Karpas-422 (cell line): ENCODE data around the gene PAQR6. TPM values are rescaled to one million over a fixed set of nuclear protein-coding genes. Genes with fewer than 3 reads are reported as not detected.

ENCODE experiments used
- DNase-seq: peaks from one replicate; pipeline ENCODE4 v3.0.0-alpha.2; 2015
- H2AFZ ChIP-seq: fragments of 200-600 bp; sonication (generic); 2 replicates; pipeline ENCODE4 v1.6.1; 2014; ENCODE audit warnings: antibody characterized with exemption, low read length, mixed read lengths
- H3K27ac ChIP-seq: fragments of 200-600 bp; sonication (generic); 2 replicates; pipeline ENCODE4 v1.5.1; 2014; ENCODE audit warnings: mild to moderate bottlenecking, low read length, moderate library complexity
- H3K27me3 ChIP-seq: fragments of 200-600 bp; sonication (generic); 2 replicates; pipeline ENCODE4 v1.6.1; 2014; ENCODE audit warnings: low read length, mixed read lengths
- H3K36me3 ChIP-seq: fragments of 200-600 bp; sonication (generic); 2 replicates; pipeline ENCODE4 v1.6.1; 2014; ENCODE audit warnings: low read length, mixed read lengths; ENCODE audit not compliant: insufficient read depth
- H3K4me1 ChIP-seq: fragments of 200-600 bp; sonication (generic); 2 replicates; pipeline ENCODE4 v1.6.1; 2014; ENCODE audit warnings: mild to moderate bottlenecking, low read length, mixed read lengths
- H3K4me2 ChIP-seq: fragments of 200-600 bp; sonication (generic); 2 replicates; pipeline ENCODE4 v1.6.1; 2014; ENCODE audit warnings: low read length, low read depth, mild to moderate bottlenecking; ENCODE audit not compliant: poor library complexity, severe bottlenecking
- H3K4me3 ChIP-seq: fragments of 200-600 bp; sonication (generic); 2 replicates; pipeline ENCODE4 v1.5.1; 2014; ENCODE audit warnings: mild to moderate bottlenecking, antibody characterized with exemption, low read length, mixed read lengths
- H3K79me2 ChIP-seq: fragments of 200-600 bp; sonication (generic); 2 replicates; pipeline ENCODE4 v1.6.1; 2014; ENCODE audit warnings: mild to moderate bottlenecking, low read length, mixed read lengths
- H3K9ac ChIP-seq: fragments of 200-600 bp; sonication (generic); 2 replicates; pipeline ENCODE4 v1.6.0; 2014; ENCODE audit warnings: low read length
- H3K9me2 ChIP-seq: fragments of 200-600 bp; sonication (generic), shearing (Covaris generic); replicated peaks from 2 replicates; pipeline ENCODE4 v1.6.0; 2014; ENCODE audit warnings: mild to moderate bottlenecking, low read length, moderate library complexity; ENCODE audit not compliant: insufficient read depth
- H3K9me3 ChIP-seq: fragments of 300-700, 200-600 bp; sonication (generic); 2 replicates; pipeline ENCODE4 v1.6.1; 2014; ENCODE audit warnings: low read length, mixed read lengths
- H4K20me1 ChIP-seq: fragments of 200-600 bp; sonication (generic); 2 replicates; pipeline ENCODE4 v1.6.1; 2014; ENCODE audit warnings: mild to moderate bottlenecking, antibody characterized with exemption, low read length, low read depth; ENCODE audit not compliant: insufficient read depth
- total RNA-seq: library from RNA; depleted of rRNA; stranded (reverse); fragments of >200 nt; shearing (Covaris generic); gene quantifications from 2 replicates; pipeline ENCODE4 v1.2.3, GENCODE V29; 2014; ENCODE audit warnings: low replicate concordance

Gene PAQR6
- total RNA-seq, 1 experiment from 2014 or later, result 7.6 TPM

GRCh38 chr1:156246781-156247459 is 936 bp downstream of the PAQR6 start:
- Histone ChIP-seq H3K79me2 (no peaks in the 10 kb centered on the region), H3K36me3 (0 out of 2 replicates have a peak, but pooled peaks cover 4% of the 10 kb centered on the region), H3K27ac (no peak overlapping the region), H3K4me1 (peaks cover 4% of the 10 kb centered on the region), H3K4me2 (no peak overlapping the region), H4K20me1 (no peaks in the 10 kb centered on the region), H3K9me2 (no peaks in the 10 kb centered on the region), H2AFZ (no peak overlapping the region), H3K9ac (no peak overlapping the region), H3K9me3 (no peaks in the 10 kb centered on the region), H3K27me3 (no peaks in the 10 kb centered on the region), H3K4me3 (no peak overlapping the region)
- no peak for DNase-seq

- Histone ChIP-seq H3K4me2 (no peak overlapping the region), H2AFZ (no peak overlapping the region), H3K27ac (no peak overlapping the region), H3K9me3 (no peaks in the 10 kb centered on the region), H3K36me3 (0 out of 2 replicates have a peak, but pooled peaks cover 3% of the 10 kb centered on the region), H3K27me3 (no peaks in the 10 kb centered on the region), H3K4me1 (peaks cover 10% of the 10 kb centered on the region), H3K9me2 (no peaks in the 10 kb centered on the region), H3K79me2 (no peaks in the 10 kb centered on the region), H3K4me3 (no peak overlapping the region), H3K9ac (no peak overlapping the region), H4K20me1 (no peaks in the 10 kb centered on the region)
- DNase-seq, result no peak
These were observed 1.5 kb downstream of the PAQR6 start for GRCh38 chr1:156246241-156246780.

GRCh38 chr1:156245451-156246232 is 2.2 kb downstream of the PAQR6 start:
- no peaks in the 10 kb centered on the region for H3K36me3 ChIP-seq
- H3K27ac ChIP-seq, result no peak overlapping the region
- H3K9me3 ChIP-seq, result no peaks in the 10 kb centered on the region
- H2AFZ ChIP-seq, result no peak overlapping the region
- DNase-seq, result no peak
- no peak overlapping the region for H3K4me3 ChIP-seq
- no peak overlapping the region for H3K9ac ChIP-seq
- H4K20me1 ChIP-seq, result no peaks in the 10 kb centered on the region
- H3K9me2 ChIP-seq, result no peaks in the 10 kb centered on the region
- no peaks in the 10 kb centered on the region for H3K27me3 ChIP-seq
- peaks cover 13% of the 10 kb centered on the region for H3K4me1 ChIP-seq
- no peaks in the 10 kb centered on the region for H3K79me2 ChIP-seq
- H3K4me2 ChIP-seq, result no peak overlapping the region

GRCh38 chr1:156244712-156245111 is 3.1 kb downstream of the PAQR6 start:
- Histone ChIP-seq H3K9ac (no peak overlapping the region), H3K27me3 (no peaks in the 10 kb centered on the region), H2AFZ (no peak overlapping the region), H3K9me3 (no peaks in the 10 kb centered on the region), H3K9me2 (no peaks in the 10 kb centered on the region), H3K4me3 (no peak overlapping the region), H3K27ac (no peak overlapping the region), H3K4me1 (peaks cover 13% of the 10 kb centered on the region), H4K20me1 (no peaks in the 10 kb centered on the region), H3K79me2 (no peaks in the 10 kb centered on the region), H3K4me2 (no peak overlapping the region), H3K36me3 (no peaks in the 10 kb centered on the region)
- no peak for DNase-seq

GRCh38 chr1:156244126-156244525 is 3.7 kb downstream of the PAQR6 start:
- H3K9me2 ChIP-seq, result no peaks in the 10 kb centered on the region
- H3K27me3 ChIP-seq, result no peaks in the 10 kb centered on the region
- DNase-seq, result no peak
- no peaks in the 10 kb centered on the region for H4K20me1 ChIP-seq
- no peaks in the 10 kb centered on the region for H3K79me2 ChIP-seq
- no peak overlapping the region for H3K4me2 ChIP-seq
- H3K9me3 ChIP-seq, result no peaks in the 10 kb centered on the region
- H2AFZ ChIP-seq, result no peak overlapping the region
- peaks cover 13% of the 10 kb centered on the region for H3K4me1 ChIP-seq
- H3K36me3 ChIP-seq, result no peaks in the 10 kb centered on the region
- H3K27ac ChIP-seq, result no peak overlapping the region
- H3K9ac ChIP-seq, result no peak overlapping the region
- no peak overlapping the region for H3K4me3 ChIP-seq

- H3K4me3 ChIP-seq, result no peak overlapping the region
- no peak overlapping the region for H3K9ac ChIP-seq
- no peaks in the 10 kb centered on the region for H3K79me2 ChIP-seq
- DNase-seq, result no peak
- H3K9me2 ChIP-seq, result no peaks in the 10 kb centered on the region
- H3K4me2 ChIP-seq, result no peak overlapping the region
- H3K27ac ChIP-seq, result no peak overlapping the region
- no peaks in the 10 kb centered on the region for H3K27me3 ChIP-seq
- H4K20me1 ChIP-seq, result no peaks in the 10 kb centered on the region
- no peak overlapping the region for H2AFZ ChIP-seq
- H3K36me3 ChIP-seq, result no peaks in the 10 kb centered on the region
- H3K4me1 ChIP-seq, result peaks cover 13% of the 10 kb centered on the region
- H3K9me3 ChIP-seq, result no peaks in the 10 kb centered on the region
These were observed 5.1 kb downstream of the PAQR6 start for GRCh38 chr1:156242738-156243137.

GRCh38 chr1:156241926-156242325 is 5.9 kb downstream of the PAQR6 start, which contains the start of gene BGLAP:
Gene BGLAP (plus strand): TSS chr1:156242184. CDS start chr1:156242232, 48 bp downstream.
- H3K9me3 ChIP-seq, result no peaks in the 10 kb centered on the region
- peaks cover 13% of the 10 kb centered on the region for H3K4me1 ChIP-seq
- H3K36me3 ChIP-seq, result peaks cover 2% of the 10 kb centered on the region; the same call in 1 of the 2 replicates
- H3K79me2 ChIP-seq, result no peaks in the 10 kb centered on the region
- DNase-seq, result no peak
- no peak within 1 kb of the TSS for H3K9ac ChIP-seq
- no peak within 1 kb of the TSS for H2AFZ ChIP-seq
- H3K27ac ChIP-seq, result no peak within 1 kb of the TSS
- no peak within 1 kb of the TSS for H3K4me2 ChIP-seq
- no peaks in the 10 kb centered on the region for H3K9me2 ChIP-seq
- no peak within 1 kb of the TSS for H3K4me3 ChIP-seq
- no peaks in the 10 kb centered on the region for H4K20me1 ChIP-seq
- H3K27me3 ChIP-seq, result no peaks in the 10 kb centered on the region

GRCh38 chr1:156241311-156241811 is 6.5 kb downstream of the PAQR6 start:
- Histone ChIP-seq H3K9me3 (no peaks in the 10 kb centered on the region), H2AFZ (no peak overlapping the region), H3K4me2 (no peak overlapping the region), H3K4me1 (peaks cover 13% of the 10 kb centered on the region), H3K4me3 (no peak overlapping the region), H3K9me2 (no peaks in the 10 kb centered on the region), H3K36me3 (peaks cover 2% of the 10 kb centered on the region; the same call in 1 of the 2 replicates), H3K79me2 (no peaks in the 10 kb centered on the region), H4K20me1 (no peaks in the 10 kb centered on the region), H3K9ac (no peak overlapping the region), H3K27ac (no peak overlapping the region), H3K27me3 (no peaks in the 10 kb centered on the region)
- DNase-seq, result peak; percentile 67
